ENCODE results near the gene IGF2.

- TF ChIP-seq BACH1 (IDR thresholded peaks at IDR 0.05; ENCODE audit: borderline replicate concordance) = no peak
- TF ChIP-seq CHD2 (IDR thresholded peaks at IDR 0.05; ENCODE audit: borderline replicate concordance, low read depth, low read length) = no peak
- TF ChIP-seq CEBPB (IDR thresholded peaks at IDR 0.05; ENCODE audit: borderline replicate concordance in 1 of 2, low read depth in 2 of 2, low read length in 2 of 2) = no peak
- no peak for TF ChIP-seq MAX (IDR thresholded peaks at IDR 0.05; ENCODE audit: low read depth, low read length)
- TF ChIP-seq CTCF (IDR thresholded peaks at IDR 0.05 in 2 of 3, conservative IDR thresholded peaks at IDR 0.05 in 1 of 3; ENCODE audit: control insufficient read depth in 2 of 3, extremely low read depth in 1 of 3, insufficient read depth in 1 of 3, low read depth in 3 of 3, low read length in 3 of 3) = no peak
- TF ChIP-seq USF1 (IDR thresholded peaks at IDR 0.05; ENCODE audit: borderline replicate concordance, extremely low read length, insufficient read depth, low read depth, low read length) = no peak
- no peak for TF ChIP-seq SREBF2 (IDR thresholded peaks at IDR 0.05; ENCODE audit: low read length)
- TF ChIP-seq PKNOX1 (IDR thresholded peaks at IDR 0.05) = no peak
- no peak for TF ChIP-seq REST (IDR thresholded peaks at IDR 0.05; ENCODE audit: low read depth, low read length)
- no peak for TF ChIP-seq E4F1 (IDR thresholded peaks at IDR 0.05; ENCODE audit: borderline replicate concordance, partially characterized antibody)
- no peak for TF ChIP-seq SMC3 (IDR thresholded peaks at IDR 0.05; ENCODE audit: borderline replicate concordance, low read length)
- no peak for TF ChIP-seq CREB1 (IDR thresholded peaks at IDR 0.05; ENCODE audit: low read depth)
- TF ChIP-seq ZNF274 (IDR thresholded peaks at IDR 0.05; ENCODE audit: insufficient read depth, insufficient read length) = no peak
- no peak for TF ChIP-seq POLR2A (IDR thresholded peaks at IDR 0.05; ENCODE audit: low read depth, low read length)
Measured at GRCh38 chr11:2093575-2094353, 45.4 kb downstream of the IGF2 start.

Measured in GM12878 (cell line).